Activated CD4-positive, alpha-beta T cell treated with anti-CD3 and anti-CD28 coated beads, Interleukin-2, amount 50 U/mL, for 48 hours (primary cell): ENCODE results near the gene TMEM161A.
A peak's percentile ranks its signal among the peaks of the same experiment; 100 is the strongest.
"Not testable (repeated sequence)": the region's sequence is repeated elsewhere in the genome, so short reads cannot be mapped to it uniquely, and the experiment has no call there.

Experiments
- DNase-seq, 2 experiments: peaks; one replicate each; pipeline ENCODE4 v3.0.0-alpha.2; 2020

TMEM161A gene

DNA sequence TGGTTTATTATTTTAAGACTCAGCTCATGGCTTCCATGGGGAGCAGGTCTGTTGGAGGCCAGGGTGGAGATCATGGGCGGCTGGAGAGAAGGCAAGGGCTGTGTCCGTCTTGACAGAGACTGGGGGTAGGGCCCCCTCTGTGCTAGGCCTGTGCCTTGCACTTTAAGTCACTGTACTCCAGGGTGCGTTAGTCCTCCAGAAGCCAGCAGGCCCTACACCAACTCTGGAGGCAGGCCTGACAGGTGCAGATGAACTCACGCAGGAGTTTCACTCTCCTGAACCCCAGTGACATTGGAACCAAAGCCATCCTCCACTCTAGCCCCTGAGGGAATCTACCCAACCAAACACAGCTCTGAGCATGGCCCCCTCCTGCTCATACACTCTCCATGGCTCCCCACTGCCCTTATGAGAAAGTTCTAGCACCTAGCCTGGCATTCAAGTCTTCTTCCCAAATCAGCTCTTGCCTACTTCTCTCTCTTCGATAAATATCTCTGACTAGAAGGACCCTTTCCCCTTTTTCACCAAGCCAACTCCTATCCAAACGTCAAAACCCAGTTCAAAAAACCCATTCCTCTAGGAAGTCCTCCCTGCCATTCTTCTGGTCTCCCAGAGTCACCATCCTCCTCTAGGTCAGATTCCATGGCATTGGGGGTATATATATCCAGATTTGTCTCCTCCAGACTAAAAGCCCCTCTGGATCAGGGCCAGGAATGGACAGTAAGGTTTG is 16.7 kb upstream of the TMEM161A start:
- no peak for DNase-seq

DNA sequence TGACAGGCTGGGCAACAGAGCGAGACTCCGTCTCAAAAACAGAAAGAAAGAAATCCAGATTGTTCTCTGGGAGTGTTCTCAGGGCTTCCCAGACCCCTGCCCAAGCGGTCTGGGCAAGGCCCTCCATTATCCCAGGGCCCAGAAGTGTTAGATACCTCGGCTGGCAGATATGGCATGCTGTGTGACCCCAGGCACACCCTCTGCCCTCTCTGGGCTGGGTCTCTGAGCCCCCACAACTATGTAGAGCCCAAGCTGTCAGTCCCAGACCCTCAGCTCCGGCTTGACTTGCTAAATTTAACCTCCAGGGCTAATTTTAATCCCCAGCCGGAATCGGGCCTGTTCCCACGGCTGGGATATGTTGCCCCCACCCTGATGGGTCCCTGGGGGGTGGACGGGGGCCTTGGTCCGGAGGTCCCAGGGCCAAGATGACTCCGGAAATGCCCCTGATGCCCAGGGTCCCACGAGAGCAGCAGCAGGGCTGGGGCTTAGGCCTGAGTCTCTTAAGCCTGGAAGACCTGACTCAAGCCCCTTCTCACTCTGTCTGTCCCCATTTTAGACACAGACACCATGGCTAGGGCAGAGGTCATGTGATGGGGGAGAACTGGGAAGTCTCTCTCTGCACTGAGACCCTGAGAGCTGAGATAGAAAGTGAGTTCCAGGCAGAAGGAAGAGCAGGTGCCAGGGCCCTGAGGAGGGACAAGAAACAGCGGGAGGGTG is 14.5 kb upstream of the TMEM161A start:
- DNase-seq, result no peak

- DNase-seq, result no peak
Observed at GRCh38 chr19:19151418-19151817, 13.1 kb upstream of the TMEM161A start.

DNA sequence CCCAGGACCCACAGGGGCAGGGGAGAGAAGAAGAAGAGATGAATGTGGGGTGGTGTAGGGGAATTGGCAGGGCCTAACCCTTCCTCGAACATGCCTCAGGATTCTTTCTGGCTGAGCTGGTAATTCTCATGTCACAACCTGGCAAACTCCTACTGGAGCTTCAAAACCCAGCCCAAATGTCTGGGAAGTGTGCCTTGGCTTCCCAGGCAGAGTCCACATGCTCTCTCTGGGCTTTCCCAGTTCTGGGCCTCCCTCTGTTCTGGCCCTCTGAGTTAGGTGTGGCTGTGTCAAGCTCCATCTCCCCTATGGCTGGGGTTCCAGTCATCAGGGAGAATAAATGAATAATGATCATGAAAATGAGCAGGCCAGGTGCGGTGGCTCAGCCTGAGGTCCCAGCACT is 11.2 kb upstream of the TMEM161A start:
- DNase-seq, result no peak

DNA sequence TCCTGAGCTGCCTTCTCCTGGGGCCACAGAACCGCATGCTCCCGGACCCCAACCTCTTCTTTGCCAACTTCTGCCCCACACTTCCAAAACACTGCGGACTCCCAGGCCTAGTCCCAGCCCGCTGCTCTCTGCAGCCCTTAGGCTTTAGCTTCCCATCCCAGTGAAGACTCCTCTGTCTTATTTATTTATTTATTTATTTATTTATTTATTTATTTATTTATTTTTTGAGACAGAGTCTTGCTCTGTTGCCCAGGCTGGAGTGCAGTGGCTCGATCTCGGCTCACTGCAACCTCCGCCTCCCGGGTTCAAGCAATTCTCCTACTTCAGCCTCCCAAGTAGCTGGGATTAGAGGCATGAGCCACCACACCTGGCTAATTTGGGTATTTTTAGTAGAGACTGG is 10.2 kb upstream of the TMEM161A start:
- not testable (repeated sequence) for DNase-seq

DNA sequence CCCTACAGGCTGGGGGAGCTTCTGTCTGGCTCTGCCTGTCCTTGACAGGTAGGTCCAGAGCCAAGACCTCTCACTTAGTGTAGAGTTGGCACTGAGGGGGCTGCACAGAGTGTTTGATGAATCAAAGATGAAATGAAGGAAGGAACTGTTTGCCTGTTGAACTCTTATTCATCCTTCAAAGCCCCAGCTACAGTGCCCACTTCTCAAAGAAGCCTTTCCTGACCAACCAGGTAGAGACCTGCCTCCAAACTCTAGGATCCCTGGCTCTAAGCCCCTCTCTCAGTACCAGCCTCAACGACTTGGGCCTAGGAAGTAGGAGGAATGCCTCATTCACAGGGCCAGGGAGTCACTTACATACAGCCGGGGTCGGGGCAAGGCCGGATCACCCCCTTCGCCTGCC is 9.1 kb upstream of the TMEM161A start:
- no peak for DNase-seq

DNA sequence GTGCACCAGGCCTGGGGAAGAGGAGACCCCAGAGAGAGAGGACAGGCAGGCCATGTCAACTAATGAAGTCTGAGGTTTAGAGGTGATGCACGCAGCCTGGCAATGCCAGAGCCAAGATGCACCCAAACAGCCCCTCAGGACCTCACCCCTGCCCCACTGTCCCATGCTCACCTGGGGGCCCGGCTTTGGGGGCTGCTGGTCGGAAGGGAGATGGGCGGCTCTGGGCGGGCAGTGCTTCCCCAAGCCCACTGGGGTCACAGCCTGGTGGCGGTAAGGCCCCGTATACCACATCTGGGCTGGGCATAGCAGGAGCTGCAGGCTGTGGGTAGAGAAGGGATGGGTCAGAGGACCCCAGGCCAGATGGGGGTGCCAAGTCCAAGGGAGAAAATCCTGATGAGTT is 8.6 kb upstream of the TMEM161A start:
- DNase-seq, result no peak

DNA sequence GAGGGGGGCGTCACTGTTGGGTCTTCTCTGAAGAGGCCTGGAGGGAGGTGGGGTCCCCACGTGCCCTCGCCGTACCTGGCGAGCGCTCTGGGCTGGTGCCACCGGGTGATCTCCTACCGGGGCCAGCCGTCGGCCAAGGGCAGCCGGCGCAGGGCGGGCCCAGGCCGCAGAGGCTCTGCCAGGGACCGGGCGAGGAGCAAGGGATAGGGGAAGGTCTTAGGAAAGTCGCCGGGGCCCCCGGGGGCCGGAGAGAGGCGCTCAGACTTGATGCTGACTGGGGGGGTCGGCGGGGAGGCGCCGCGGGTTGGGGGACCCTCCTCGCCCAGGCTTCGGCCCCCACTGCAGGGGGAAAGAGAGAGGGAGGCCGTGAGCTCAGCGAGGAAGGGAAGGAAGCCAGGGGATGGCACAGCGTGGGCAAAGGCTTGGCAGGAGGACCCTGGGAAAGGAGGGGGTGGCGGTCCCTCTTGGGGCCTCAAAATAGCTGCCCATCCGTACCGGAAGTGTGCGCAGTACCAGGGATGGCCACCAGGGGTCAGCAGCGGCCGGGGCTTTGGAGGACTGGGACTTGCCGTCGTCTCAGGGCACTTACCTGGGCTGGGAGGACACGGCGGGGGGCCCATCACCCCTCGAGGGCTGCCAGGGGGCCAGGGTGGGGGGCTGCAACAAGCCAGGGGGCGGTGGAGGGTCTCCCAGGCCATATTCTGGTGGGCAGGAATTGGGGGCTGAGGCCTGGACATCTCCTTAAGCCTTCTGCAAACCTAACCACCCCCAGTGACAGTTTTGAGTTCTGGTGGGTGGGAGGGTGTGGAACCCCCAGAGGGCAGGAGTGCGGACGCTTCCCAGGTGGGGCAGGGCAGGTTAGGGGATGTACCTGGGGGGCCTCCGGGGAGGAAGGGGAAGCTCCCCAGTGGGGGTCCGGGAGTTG is 7.7 kb upstream of the TMEM161A start:
- peak; percentile 94 to 95 for DNase-seq

GRCh38 chr19:19145281-19145680 is 7.0 kb upstream of the TMEM161A start:
- DNase-seq, result no peak

GRCh38 chr19:19142347-19142746 is 4.1 kb upstream of the TMEM161A start:
- no peak for DNase-seq

DNA sequence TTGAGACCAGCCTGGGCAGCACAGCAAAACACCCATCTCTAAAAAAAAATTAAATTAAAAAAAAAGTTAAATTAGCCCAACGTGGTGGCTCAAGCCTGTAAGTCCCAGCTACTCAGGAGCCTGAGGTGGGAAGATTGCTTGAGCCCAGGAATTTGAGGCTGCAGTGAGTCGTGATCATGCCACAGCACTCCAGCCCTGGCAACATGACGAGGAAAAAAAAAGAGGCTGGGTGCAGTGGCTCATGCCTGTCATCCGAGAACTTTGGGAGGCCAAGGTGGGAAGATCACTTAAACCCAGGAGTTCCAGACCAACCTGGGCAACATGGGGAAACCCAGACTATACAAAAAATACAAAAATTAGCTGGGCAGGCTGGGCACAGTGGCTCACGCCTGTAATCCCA is 2.2 kb upstream of the TMEM161A start:
- DNase-seq, result no peak

DNA sequence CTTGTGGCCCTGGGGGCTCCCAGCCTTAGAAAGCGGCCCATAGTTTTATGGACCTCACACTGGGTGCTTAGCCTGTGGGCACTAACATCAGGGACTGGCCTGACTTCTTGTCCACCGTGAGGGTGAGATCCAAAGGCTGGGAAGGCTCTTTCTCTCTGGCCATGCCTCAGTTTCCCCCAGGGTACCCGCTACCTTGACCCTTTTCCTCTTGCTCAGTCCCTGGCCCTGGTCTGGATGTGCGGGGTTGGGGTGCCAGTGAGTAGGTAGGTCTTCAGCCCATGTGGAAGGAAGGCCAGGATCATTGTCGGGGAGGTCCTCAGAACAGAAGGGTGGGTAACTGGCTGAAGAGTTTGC is 1.6 kb upstream of the TMEM161A start:
- no peak for DNase-seq

DNA sequence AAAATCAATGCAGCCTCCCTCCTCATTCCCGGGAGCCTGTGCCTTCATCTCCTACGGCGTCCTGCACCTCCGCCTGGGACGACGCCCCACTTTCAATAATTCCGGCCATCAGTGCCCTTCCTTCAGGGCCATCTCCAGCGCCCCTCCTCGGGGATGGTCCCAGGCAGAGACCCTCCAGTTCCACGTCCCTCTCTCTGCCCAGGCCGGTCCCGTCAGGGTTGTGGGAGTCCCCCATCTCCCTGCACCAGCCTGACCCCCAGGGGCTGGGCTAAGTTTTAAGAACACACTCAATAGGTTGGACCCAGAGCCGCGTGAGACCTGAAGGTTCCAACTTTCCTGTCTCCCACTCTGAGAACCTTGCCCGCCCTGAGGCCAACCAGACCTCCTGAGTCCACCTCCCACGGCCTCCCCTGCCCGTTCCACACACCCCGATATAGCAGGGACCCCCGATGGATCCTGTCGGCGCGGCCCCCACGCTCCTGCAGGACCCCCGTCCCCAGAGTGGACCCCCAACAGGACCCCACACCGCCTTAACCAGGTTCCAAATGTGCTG is 646 bp downstream of the TMEM161A start:
- peak in 1 of 2 experiments; percentile 22 for DNase-seq

DNA sequence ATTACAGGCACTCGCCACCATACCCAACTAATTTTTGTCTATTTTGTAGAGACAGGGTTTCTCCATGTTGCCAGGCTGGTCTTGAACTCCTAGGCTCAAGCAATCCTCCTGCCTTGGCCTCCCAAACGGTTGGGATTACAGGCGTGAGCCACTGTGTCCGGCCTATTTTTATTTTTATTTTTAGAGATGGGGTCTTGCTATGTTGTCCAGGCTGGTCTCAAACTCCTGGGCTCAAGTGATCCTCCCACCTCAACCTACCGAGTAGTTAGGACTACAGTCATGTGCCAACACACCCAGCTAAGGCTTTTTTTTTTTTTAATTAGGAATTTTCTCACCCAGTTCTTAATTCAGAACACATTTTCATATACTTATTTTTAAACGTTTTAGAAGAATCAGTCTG is 2.6 kb downstream of the TMEM161A start:
- not testable (repeated sequence) for DNase-seq

DNA sequence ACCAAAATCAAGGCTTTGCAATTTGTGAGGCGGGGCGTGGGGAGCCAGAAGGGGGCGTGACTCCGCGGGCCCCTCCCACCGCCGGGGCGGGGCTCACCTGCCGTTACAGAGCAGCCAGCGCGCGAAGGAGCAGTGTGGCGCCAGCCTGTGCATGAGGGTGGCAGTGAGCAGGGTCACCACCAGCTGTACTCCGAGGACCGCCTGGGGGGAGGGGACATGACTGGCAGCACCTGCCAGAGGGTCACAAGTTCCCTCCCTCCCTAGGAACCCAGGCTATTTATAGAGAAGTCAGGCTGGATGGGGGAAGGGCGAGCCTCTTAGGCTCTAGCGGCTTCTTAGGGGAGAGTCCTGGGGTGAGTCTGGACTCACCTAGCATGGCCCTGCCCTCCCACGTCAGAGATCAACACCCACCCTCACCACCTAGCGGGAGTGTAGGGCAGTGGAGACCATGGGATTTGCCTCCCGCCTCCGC is 3.6 kb downstream of the TMEM161A start:
- peak; percentile 40 to 43 for DNase-seq

DNA sequence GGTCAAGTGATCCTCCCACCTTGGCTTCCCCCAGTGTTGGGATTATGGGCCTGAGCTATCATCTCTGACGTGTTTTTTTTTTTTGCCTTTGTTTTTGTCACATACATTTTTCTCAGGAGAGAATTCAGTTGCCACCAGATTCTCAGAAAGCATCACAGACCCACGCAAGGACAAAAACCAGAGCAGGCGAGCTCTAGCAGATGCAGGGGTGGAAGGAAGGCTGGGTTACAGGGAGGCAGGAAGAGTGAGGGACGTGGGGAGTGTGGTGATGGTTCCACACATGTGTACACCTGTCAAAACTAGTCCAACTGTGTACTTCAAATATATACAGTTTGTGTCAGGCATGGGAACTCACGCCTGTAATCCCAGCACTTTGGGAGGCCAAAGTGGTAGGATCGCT is 4.3 kb downstream of the TMEM161A start:
- DNase-seq, result no peak

GRCh38 chr19:19132912-19133311 is 5.4 kb downstream of the TMEM161A start:
- DNase-seq, result no peak

DNA sequence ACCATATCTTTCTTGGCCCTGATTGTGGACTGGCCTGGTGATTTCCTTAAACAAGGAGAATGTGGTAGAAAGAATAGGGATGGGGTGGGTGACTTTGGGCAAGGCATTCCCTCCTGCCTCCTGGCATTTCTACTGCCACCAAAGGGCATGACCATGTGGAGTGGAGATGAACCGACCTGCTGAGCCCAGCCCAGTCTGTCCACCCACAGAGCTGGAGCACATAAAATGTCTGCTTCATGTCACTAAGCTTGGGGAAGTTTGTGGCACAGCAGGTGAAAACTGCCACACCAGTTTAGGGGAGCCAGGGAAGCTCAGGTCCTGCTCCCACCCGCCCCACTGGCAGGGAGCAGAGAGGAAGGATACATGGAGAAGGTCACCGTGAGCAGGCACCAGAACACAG is 6.3 kb downstream of the TMEM161A start:
- DNase-seq, result no peak

DNA sequence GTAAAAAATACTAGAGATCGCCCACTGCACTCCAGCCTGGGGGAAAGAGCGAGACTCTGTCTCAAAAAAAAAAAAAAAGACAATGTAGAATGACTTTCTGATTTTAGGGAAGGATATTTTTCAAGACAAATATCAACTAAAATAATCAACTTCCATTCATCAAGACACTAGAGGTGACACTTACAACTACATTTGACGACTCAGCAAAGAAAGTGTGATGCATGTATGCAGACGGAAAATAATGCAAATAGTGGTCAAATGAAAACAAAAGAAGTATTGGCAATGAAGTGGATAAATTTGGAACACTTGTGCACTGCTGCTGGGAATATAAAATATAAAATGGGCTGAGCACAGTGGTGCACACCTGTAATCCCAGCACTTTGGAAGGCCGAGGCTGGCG is 12.2 kb downstream of the TMEM161A start:
- no peak for DNase-seq

- DNase-seq, result no peak
Observed at GRCh38 chr19:19123386-19123785, 14.9 kb downstream of the TMEM161A start.

DNA sequence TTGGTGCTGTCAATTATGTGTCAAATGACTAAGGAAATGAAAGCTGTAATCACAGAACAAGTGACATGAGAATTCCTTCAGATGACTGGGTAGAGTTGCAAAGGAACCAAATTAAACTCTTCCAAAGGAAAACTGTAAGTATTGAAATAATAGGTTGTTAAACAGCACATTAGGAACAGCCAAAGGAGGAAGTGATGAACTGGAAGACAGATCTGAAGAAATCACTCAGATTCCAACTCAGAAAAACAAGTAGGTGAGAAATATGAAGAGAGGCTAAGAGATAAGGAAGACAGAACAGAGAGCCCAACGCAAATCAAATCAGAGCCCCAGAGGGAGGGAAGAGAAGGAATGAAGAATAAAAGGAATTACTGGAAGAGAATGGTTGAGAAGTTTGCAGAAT is 15.4 kb downstream of the TMEM161A start:
- no peak for DNase-seq

GRCh38 chr19:19121371-19121770 is 16.9 kb downstream of the TMEM161A start:
- no peak for DNase-seq
